HepG2 (cell line): Measurements from ENCODE around the gene C10orf53. TPM values are rescaled to one million over a fixed set of nuclear protein-coding genes. Genes with fewer than 3 reads are reported as not detected.

Experiments used
- ATAC-seq: fragments of 200-7000 bp; cut with Tn5 transposase; 3 replicates; pipeline ENCODE4 v1.9.1; 2020; ENCODE audit warnings: mild to moderate bottlenecking, moderate library complexity
- BruUV-seq: library from RNA; stranded (reverse); fragments of 400-500 nt; replicated peaks from 2 replicates; lab custom pipeline; 2021; lab: Mats Ljungman, UMichigan
- CTCF ChIA-PET: fragments of 300-600 bp; formaldehyde crosslinking; extraction: SDS; loops from one replicate; lab custom pipeline; 2021; ENCODE audit warnings: low total read pairs, inconsistent platforms, low intra/inter-chr PET ratio; lab: Yijun Ruan, JAX
- POLR2A ChIA-PET: fragments of 350-600 bp; sonication (Branson Sonifier 250); formaldehyde crosslinking; loops from one replicate; lab custom pipeline; 2020; ENCODE audit warnings: antibody characterized with exemption, inconsistent platforms; lab: Yijun Ruan, JAX
- DNase-seq: peaks from one replicate; pipeline ENCODE4 v3.0.0-alpha.2; 2015; ENCODE audit warnings: low spot score
- FAIRE-seq: peaks from 3 replicates; lab custom pipeline; 2011; peaks lifted over from hg19 to GRCh38; lab: Jason Lieb, UNC
- H2AFZ ChIP-seq: one replicate; pipeline ENCODE4 v1.6.1; 2011; ENCODE audit warnings: low read length, inconsistent platforms
- H3K27ac ChIP-seq: fragments of 300-600 bp; 3 replicates; pipeline ENCODE4 v1.8.0; 2011; ENCODE audit warnings: mixed run types, mild to moderate bottlenecking, mixed read lengths, low read length, inconsistent platforms; ENCODE audit not compliant: insufficient read depth; ENCODE audit errors: extremely low read length
- H3K27me3 ChIP-seq, 2 experiments: fragments of 200-600 bp in 1 of 2; 2 replicates in 1 of 2; 3 replicates in 1 of 2; pipeline versions ENCODE4 v1.6.0 to v1.8.0; 2011; ENCODE audit warnings: low read length in 2 of 2, mild to moderate bottlenecking in 2 of 2, moderate library complexity in 2 of 2, inconsistent platforms in 1 of 2; ENCODE audit not compliant: insufficient read depth in 2 of 2, control insufficient read depth in 1 of 2
- H3K36me3 ChIP-seq, 2 experiments: fragments of 200-600 bp in 1 of 2; replicated peaks in 1 of 2; 2 replicates in 1 of 2; 3 replicates in 1 of 2; pipeline versions ENCODE4 v1.5.1 to v1.8.0; 2011; ENCODE audit warnings: low read length in 2 of 2, inconsistent platforms in 1 of 2; ENCODE audit not compliant: insufficient read depth in 2 of 2, control insufficient read depth in 1 of 2
- H3K4me1 ChIP-seq: 2 replicates; pipeline ENCODE4 v1.5.1; 2012; ENCODE audit warnings: low read length, inconsistent platforms; ENCODE audit not compliant: insufficient read depth
- H3K4me2 ChIP-seq: 2 replicates; pipeline ENCODE4 v1.6.0; 2011; ENCODE audit warnings: low read depth, low read length, inconsistent platforms
- H3K4me3 ChIP-seq, 3 experiments: fragments of 200-600 bp in 1 of 3; sonication (generic), shearing (Covaris generic) in 1 of 3; replicated peaks in 1 of 3; 2 replicates each; pipeline ENCODE4 v1.5.1; 2011 to 2016; ENCODE audit warnings: low read length in 3 of 3, inconsistent platforms in 2 of 3, low read depth in 2 of 3, mild to moderate bottlenecking in 2 of 3, control low read depth in 1 of 3, mixed read lengths in 1 of 3; ENCODE audit not compliant: insufficient read depth in 1 of 3
- H3K79me2 ChIP-seq: one replicate; pipeline ENCODE4 v1.6.1; 2011; ENCODE audit warnings: low read length, inconsistent platforms; ENCODE audit not compliant: insufficient read depth
- H3K9ac ChIP-seq: 2 replicates; pipeline ENCODE4 v1.6.0; 2011; ENCODE audit warnings: mild to moderate bottlenecking, low read depth, low read length, inconsistent platforms; ENCODE audit not compliant: insufficient read depth
- H3K9me3 ChIP-seq: 2 replicates; pipeline ENCODE4 v1.5.1; 2012; ENCODE audit warnings: mild to moderate bottlenecking, low read length
- H4K20me1 ChIP-seq: 2 replicates; pipeline ENCODE4 v1.6.0; 2011; ENCODE audit warnings: inconsistent platforms, mild to moderate bottlenecking, low read length, moderate library complexity; ENCODE audit not compliant: insufficient read depth
- ATF5 ChIP-seq: sonication (generic); formaldehyde crosslinking; IDR thresholded peaks from 2 replicates; pipeline ENCODE4 v1.4.0; 2020; ENCODE audit warnings: mild to moderate bottlenecking, low read depth, missing genetic modification reagents
- CBX2 ChIP-seq, 2 experiments: fragments of 200-600 bp in 1 of 2; sonication (generic); formaldehyde crosslinking in 1 of 2; IDR thresholded peaks; 2 replicates each; pipeline versions ENCODE4 v1.7.0 to v1.8.1; 2018 to 2022; ENCODE audit warnings: low read depth in 2 of 2, low read length in 1 of 2, mild to moderate bottlenecking in 1 of 2, missing genetic modification reagents in 1 of 2
- CEBPZ ChIP-seq: IDR thresholded peaks from 2 replicates; pipeline ENCODE4 v1.6.1; 2012; ENCODE audit warnings: low read length, improper control_type of control experiment
- ELF4 ChIP-seq: sonication (generic); formaldehyde crosslinking; IDR thresholded peaks from 2 replicates; pipeline ENCODE4 v1.5.0; 2020; ENCODE audit warnings: missing genetic modification reagents, mild to moderate bottlenecking, moderate library complexity, borderline replicate concordance
- GABPB1 ChIP-seq: IDR thresholded peaks from 2 replicates; pipeline ENCODE4 v1.6.1; 2016; ENCODE audit warnings: mild to moderate bottlenecking, missing genetic modification reagents, moderate library complexity, missing compliant biosample characterization
- HMG20B ChIP-seq: conservative IDR thresholded peaks from 2 replicates; pipeline ENCODE4 v1.6.1; 2016; ENCODE audit warnings: missing genetic modification reagents, missing compliant biosample characterization
- NCOA5 ChIP-seq: sonication (generic); formaldehyde crosslinking; IDR thresholded peaks from 2 replicates; pipeline ENCODE4 v1.4.0; 2020; ENCODE audit warnings: missing genetic modification reagents
- SETDB1 ChIP-seq: sonication (generic); formaldehyde crosslinking; IDR thresholded peaks from 2 replicates; pipeline ENCODE4 v1.5.1; 2020; ENCODE audit warnings: missing genetic modification reagents, mild to moderate bottlenecking, borderline replicate concordance
- SNAPC2 ChIP-seq: sonication (generic); formaldehyde crosslinking; IDR thresholded peaks from 2 replicates; pipeline ENCODE4 v1.8.1; 2022; ENCODE audit warnings: mild to moderate bottlenecking, missing genetic modification reagents
- TERF1 ChIP-seq: sonication (generic); formaldehyde crosslinking; IDR thresholded peaks from 2 replicates; pipeline ENCODE4 v1.8.0; 2022; ENCODE audit warnings: mild to moderate bottlenecking, missing genetic modification reagents, moderate library complexity
- THAP8 ChIP-seq: sonication (generic); formaldehyde crosslinking; IDR thresholded peaks from 2 replicates; pipeline ENCODE4 v1.5.1; 2020; ENCODE audit warnings: missing genetic modification reagents, mild to moderate bottlenecking, borderline replicate concordance
- ZNF232 ChIP-seq: sonication (generic); formaldehyde crosslinking; IDR thresholded peaks from 2 replicates; pipeline ENCODE4 v1.4.0; 2020; ENCODE audit warnings: missing genetic modification reagents, borderline replicate concordance
- ZNF296 ChIP-seq: sonication (generic); formaldehyde crosslinking; conservative IDR thresholded peaks from 2 replicates; pipeline ENCODE4 v1.5.0; 2020; ENCODE audit warnings: mild to moderate bottlenecking, missing genetic modification reagents
- ZNF44 ChIP-seq: sonication (generic); formaldehyde crosslinking; IDR thresholded peaks from 2 replicates; pipeline ENCODE4 v1.5.1; 2020; ENCODE audit warnings: mild to moderate bottlenecking, missing genetic modification reagents
- ZNF549 ChIP-seq: sonication (generic); formaldehyde crosslinking; IDR thresholded peaks from 2 replicates; pipeline ENCODE4 v1.5.0; 2020; ENCODE audit warnings: missing genetic modification reagents
- ZNF740 ChIP-seq: sonication (generic); formaldehyde crosslinking; IDR thresholded peaks from 2 replicates; pipeline ENCODE4 v1.4.0; 2020; ENCODE audit warnings: missing genetic modification reagents
- WGBS: methylation state at CpG from one replicate; pipeline ENCODE4 v1.1.6; 2017; ENCODE audit warnings: low lambda C conversion rate; 5-methylcytosine and 5-hydroxymethylcytosine counted together
- in situ Hi-C: cut with HindIII; loops from 2 replicates; pipeline ENCODE4 v1.10.0; 2017; ENCODE audit warnings: low pct_unique_long_range_greater_than_20kb; ENCODE audit not compliant: extremely low pct_ligation_motif_present
- intact Hi-C: fragments of 100-400 bp; cut with micrococcal nuclease; formaldehyde crosslinking; loops from one replicate; pipeline ENCODE4 v1.10.0; 2022; ENCODE audit not compliant: unreplicated experiment
- polyA plus RNA-seq, 8 experiments: library from polyadenylated mRNA; depleted of rRNA in 3 of 8; stranded (reverse) in 7 of 8; unstranded in 1 of 8; fragments of >200 nt; fragmentation: Illumina TruSeq in 4 of 8; extraction: Trizol in 4 of 8; gene quantifications; 2 replicates each; pipeline versions ENCODE4 v1.2.1 to v1.2.3, GENCODE V29; 2011 to 2016; ENCODE audit warnings: low read depth in 4 of 8, missing spikeins in 1 of 8, mixed read lengths in 1 of 8; ENCODE audit not compliant: insufficient read depth in 1 of 8
- total RNA-seq, 5 experiments: library from RNA; depleted of rRNA; stranded (reverse); fragments of >200 nt; fragmentation: Illumina TruSeq; extraction: Trizol; gene quantifications; 2 replicates each; pipeline ENCODE4 v1.2.3, GENCODE V29; 2016; ENCODE audit warnings: low read depth in 1 of 5

C10orf53 gene
- total and polyA plus RNA-seq, 2 of the 13 experiments (the other 11 are each of a cell fraction or from before 2014, with no cell fraction given), result not detected

GRCh38 chr10:49735848-49736563 is 56.6 kb downstream of the C10orf53 start:
- H3K36me3 ChIP-seq, result no peaks in the 10 kb centered on the region
- intact Hi-C loops, result no loop called here
- ATAC-seq (no peak), DNase-seq (no peak), FAIRE-seq (no peak)
- no peaks in the 10 kb centered on the region for H3K79me2 ChIP-seq
- ChIA-PET POLR2A (no interaction called here), CTCF (no interaction called here)
- no peak overlapping the region for H3K4me2 ChIP-seq
- H3K9ac ChIP-seq, result no peak overlapping the region
- BruUV-seq, result no TSS peak
- no peak overlapping the region for H3K4me3 ChIP-seq
- no peaks in the 10 kb centered on the region for H4K20me1 ChIP-seq
- 89% methylated on average over 11 of the region's 23 CpGs for WGBS
- no peaks in the 10 kb centered on the region for H3K4me1 ChIP-seq
- no peak overlapping the region for H2AFZ ChIP-seq
- no peak overlapping the region for H3K27ac ChIP-seq
- no peaks in the 10 kb centered on the region for H3K27me3 ChIP-seq
- H3K9me3 ChIP-seq, result no peaks in the 10 kb centered on the region
- in situ Hi-C loops, result no loop called here
- TF ChIP-seq ZNF549 (CRISPR knock-in tag) (no peak), ZNF296 (CRISPR knock-in tag) (no peak), CEBPZ (no peak), CBX2 (IDR thresholded peaks at IDR 0.05; ENCODE audit: low read depth, low read length) (no peak), CBX2 (CRISPR knock-in tag; IDR thresholded peaks at IDR 0.05; ENCODE audit: low read depth) (no peak), NCOA5 (CRISPR knock-in tag) (no peak), ELF4 (CRISPR knock-in tag) (no peak), ZNF232 (no peak), GABPB1 (CRISPR knock-in tag) (no peak), ZNF44 (CRISPR knock-in tag) (no peak), ZNF740 (CRISPR knock-in tag) (no peak), SNAPC2 (CRISPR knock-in tag) (no peak), SETDB1 (CRISPR knock-in tag) (no peak), HMG20B (CRISPR knock-in tag) (no peak), THAP8 (CRISPR knock-in tag) (no peak), ATF5 (CRISPR knock-in tag) (no peak), TERF1 (CRISPR knock-in tag) (no peak)
- TF ChIP-seq, all 625 proteins: peak for 0
